Epithelial cell of esophagus (primary cell): ENCODE measurements around the gene ADARB2.

ENCODE experiments used
- DNase-seq: peaks from one replicate; pipeline ENCODE4 v3.0.0; 2010; ENCODE audit warnings: low read depth
- H3K4me3 ChIP-seq: 2 replicates; pipeline ENCODE4 v1.5.1; 2011; ENCODE audit warnings: mild to moderate bottlenecking, low read length, control low read depth
- CTCF ChIP-seq: IDR thresholded peaks from 2 replicates; pipeline ENCODE4 v1.5.1; 2011; ENCODE audit warnings: low read depth, mild to moderate bottlenecking, low read length, control low read depth, inconsistent platforms; ENCODE audit not compliant: insufficient read depth; ENCODE audit errors: missing control alignments

Gene ADARB2

GRCh38 chr10:1190791-1191490 is 546.4 kb downstream of the ADARB2 start:
- DNase-seq, result no peak
- no peak overlapping the region for H3K4me3 ChIP-seq
- TF ChIP-seq CTCF, result no peak

GRCh38 chr10:1190052-1190395 is 547.3 kb downstream of the ADARB2 start:
- TF ChIP-seq CTCF, result no peak
- no peak overlapping the region for H3K4me3 ChIP-seq
- DNase-seq, result no peak

DNA sequence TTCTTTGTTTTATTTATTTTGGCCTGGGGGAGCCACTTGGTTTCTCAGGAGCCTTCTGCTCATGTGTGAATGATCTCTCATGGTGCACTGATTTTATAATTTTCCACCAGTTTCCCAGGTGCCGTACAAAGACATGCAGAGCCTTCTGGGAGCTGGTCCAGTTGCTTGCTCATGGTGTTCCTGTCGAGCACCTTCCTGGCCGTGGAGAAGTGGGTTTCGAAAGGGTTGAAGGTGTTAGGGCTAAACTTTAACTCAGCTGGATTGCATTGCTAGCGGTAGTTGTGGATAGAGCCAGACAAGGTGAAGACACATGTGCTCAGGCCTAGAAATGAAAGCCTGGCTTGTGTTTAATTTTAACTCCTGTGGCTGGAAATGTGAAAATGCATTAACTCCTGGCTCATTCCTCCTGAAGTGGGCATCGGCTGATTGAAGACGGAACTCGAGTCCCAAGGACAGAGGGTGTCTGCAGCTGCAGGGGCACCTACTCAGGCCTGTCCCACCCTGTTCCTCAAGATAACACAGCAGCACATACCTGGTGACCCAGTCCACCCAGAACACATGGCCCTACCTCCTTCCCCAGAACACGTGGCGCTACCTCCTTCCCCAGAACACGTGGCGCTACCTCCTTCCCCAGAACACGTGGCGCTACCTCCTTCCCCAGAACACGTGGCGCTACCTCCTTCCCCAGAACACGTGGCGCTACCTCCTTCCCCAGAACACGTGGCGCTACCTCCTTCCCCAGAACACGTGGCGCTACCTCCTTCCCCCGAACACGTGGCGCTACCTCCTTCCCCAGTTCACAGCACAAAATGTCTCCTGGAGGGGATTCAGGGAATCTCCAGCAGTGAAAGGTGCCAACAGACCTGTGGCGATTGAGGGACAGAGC is 547.9 kb downstream of the ADARB2 start:
- DNase-seq, result no peak
- H3K4me3 ChIP-seq, result no peak overlapping the region
- TF ChIP-seq CTCF, result no peak

DNA sequence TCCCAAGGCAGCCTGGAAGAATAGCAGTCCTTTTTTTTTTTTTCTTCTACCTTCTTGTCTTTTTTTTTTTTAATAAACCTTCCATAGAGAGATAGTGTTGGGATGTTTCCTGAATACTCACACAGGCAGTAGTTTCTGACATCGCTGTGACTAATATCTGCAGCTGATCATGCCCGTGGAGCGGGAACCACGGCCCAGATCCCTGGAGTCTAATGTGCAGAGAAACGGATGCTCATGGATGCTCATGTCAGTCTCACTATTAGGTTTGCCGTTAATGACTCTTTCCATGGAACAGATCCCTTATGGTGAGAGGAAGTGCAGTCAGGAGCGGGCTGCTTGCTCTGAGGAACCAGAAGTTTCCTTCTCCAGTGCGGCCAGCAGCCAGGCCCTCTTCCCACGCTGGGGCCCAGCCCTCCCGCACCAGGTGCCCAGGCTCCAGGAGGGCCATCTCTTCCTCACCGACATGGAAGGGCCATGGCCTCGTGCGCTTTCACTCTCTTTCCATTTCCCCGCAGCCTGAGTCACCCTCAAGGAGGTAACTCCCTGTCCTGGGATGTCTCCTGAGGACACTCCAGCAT is 548.7 kb downstream of the ADARB2 start:
- TF ChIP-seq CTCF, result no peak
- no peak overlapping the region for H3K4me3 ChIP-seq
- no peak for DNase-seq

GRCh38 chr10:1187855-1188557 is 549.3 kb downstream of the ADARB2 start:
- no peak for DNase-seq

More at GRCh38 chr10:1187855-1188557, 549.3 kb downstream of the ADARB2 start:
- no peak for TF ChIP-seq CTCF
- H3K4me3 ChIP-seq, result no peak overlapping the region
